A549 (cell line): ENCODE data around the gene DNASE1L2. TPM values are rescaled to one million over a fixed set of nuclear protein-coding genes. Genes with fewer than 3 reads are reported as not detected.

Experiments used
- ATAC-seq, 2 experiments: fragments of 200-7000 bp in 1 of 2; fragments of >200 bp in 1 of 2; cut with Nextera tagmentation in 1 of 2; cut with Tn5 transposase in 1 of 2; 3 replicates each; pipeline versions ENCODE4 v1.8.0 to v1.9.1; 2018 to 2020; ENCODE audit warnings: mild to moderate bottlenecking in 1 of 2, moderate library complexity in 1 of 2
- CTCF ChIA-PET: fragments of 300-600 bp; sonication (Branson Sonifier 250); formaldehyde crosslinking; extraction: SDS; loops from one replicate; lab custom pipeline; 2021; ENCODE audit warnings: antibody characterized with exemption, inconsistent platforms; lab: Yijun Ruan, JAX
- POLR2A ChIA-PET: fragments of 350-600 bp; formaldehyde crosslinking; extraction: SDS; loops from one replicate; lab custom pipeline; 2021; ENCODE audit warnings: antibody characterized with exemption, inconsistent platforms; lab: Yijun Ruan, JAX
- DNase-seq, 2 experiments: peaks; one replicate each; pipeline versions ENCODE4 v3.0.0 to v3.0.0-alpha.2; 2011 to 2016; ENCODE audit warnings: low read depth in 1 of 2, low spot score in 1 of 2
- FAIRE-seq: peaks from 2 replicates; lab custom pipeline; 2011; peaks lifted over from hg19 to GRCh38; lab: Jason Lieb, UNC
- H3K27ac ChIP-seq, 2 experiments: fragments of >200 bp; sonication (Bioruptor Twin); formaldehyde crosslinking; 3 replicates each; pipeline ENCODE4 v1.5.1; 2016 to 2017
- H3K4me1 ChIP-seq: fragments of >200 bp; sonication (Bioruptor Twin); formaldehyde crosslinking; 3 replicates; pipeline ENCODE4 v1.6.1; 2016
- H3K4me2 ChIP-seq: fragments of >200 bp; sonication (Bioruptor Twin); formaldehyde crosslinking; 3 replicates; pipeline ENCODE4 v1.6.1; 2016
- H3K4me3 ChIP-seq: fragments of >200 bp; sonication (Bioruptor Twin); formaldehyde crosslinking; 3 replicates; pipeline ENCODE4 v1.5.1; 2016
- H3K9me3 ChIP-seq: fragments of >200 bp; sonication (Bioruptor Twin); formaldehyde crosslinking; 3 replicates; pipeline ENCODE4 v1.6.1; 2016
- ATOH8 ChIP-seq: fragments of 250-450 bp; sonication (Bioruptor Pico); IDR thresholded peaks from 2 replicates; pipeline ENCODE4 v1.5.0; 2020; ENCODE audit warnings: low read depth, mild to moderate bottlenecking, moderate library complexity
- CHD4 ChIP-seq: fragments of 200-600 bp; sonication (generic); IDR thresholded peaks from 2 replicates; pipeline ENCODE4 v1.6.1; 2016; ENCODE audit warnings: antibody characterized with exemption, mild to moderate bottlenecking, borderline replicate concordance
- E2F6 ChIP-seq: IDR thresholded peaks from 2 replicates; pipeline ENCODE4 v1.6.1; 2012; ENCODE audit warnings: low read depth, borderline replicate concordance
- EHMT2 ChIP-seq: fragments of 200-600 bp; sonication (generic); IDR thresholded peaks from 2 replicates; pipeline ENCODE4 v1.6.1; 2016; ENCODE audit warnings: antibody characterized with exemption, low read depth, mild to moderate bottlenecking, moderate library complexity
- HDAC2 ChIP-seq: fragments of 200-600 bp; sonication (generic); IDR thresholded peaks from 2 replicates; pipeline ENCODE4 v1.6.1; 2016
- KDM1A ChIP-seq: fragments of 200-600 bp; sonication (generic); IDR thresholded peaks from 2 replicates; pipeline ENCODE4 v1.6.1; 2016; ENCODE audit warnings: low read depth, mild to moderate bottlenecking
- MAZ ChIP-seq: fragments of 150-350 bp; IDR thresholded peaks from 2 replicates; pipeline ENCODE4 v1.6.1; 2014; ENCODE audit warnings: antibody characterized with exemption, low read depth, low read length, borderline replicate concordance
- MYC ChIP-seq: IDR thresholded peaks from 2 replicates; pipeline ENCODE4 v1.6.1; 2012; ENCODE audit warnings: mild to moderate bottlenecking, inconsistent platforms, low read length, improper control_type of control experiment, borderline replicate concordance
- POLR2A ChIP-seq: IDR thresholded peaks from 2 replicates; pipeline ENCODE4 v1.6.1; 2012; ENCODE audit warnings: mild to moderate bottlenecking, low read length
- RCOR1 ChIP-seq: fragments of 150-350 bp; IDR thresholded peaks from 2 replicates; pipeline ENCODE4 v1.6.1; 2014; ENCODE audit warnings: antibody characterized with exemption, low read length, low read depth
- USF2 ChIP-seq: fragments of 450-650 bp; IDR thresholded peaks from 2 replicates; pipeline ENCODE4 v1.6.1; 2014; ENCODE audit warnings: antibody characterized with exemption
- whole genome bisulfite sequencing: methylation state at CpG from one replicate; pipeline ENCODE4 v1.1.6; 2017; ENCODE audit errors: missing lambda C conversion rate; 5-methylcytosine and 5-hydroxymethylcytosine counted together
- polyA plus RNA-seq, 4 experiments: library from polyadenylated mRNA; depleted of rRNA in 3 of 4; stranded (reverse); fragments of >200 nt; fragmentation: RNase III in 1 of 4; extraction: RNeasy Plus Mini Kit Qiagen cat#74134 plus additional on column Dnase treatment in 1 of 4; gene quantifications; 2 replicates in 3 of 4; 3 replicates in 1 of 4; pipeline ENCODE4 v1.2.3, GENCODE V29; 2011 to 2017
- small RNA-seq, 6 experiments: library from RNA; depleted of rRNA; stranded (forward); fragments of <200 nt; gene quantifications; one replicate each; pipeline ENCODE3, GENCODE V24; 2012
- TF ChIP-seq, protein P1 (sequence below): fragments of 250-450 bp; sonication (Bioruptor Pico); IDR thresholded peaks from 2 replicates; pipeline ENCODE4 v1.5.0; 2021; ENCODE audit warnings: mild to moderate bottlenecking, moderate library complexity, borderline replicate concordance
- TF ChIP-seq, protein P2 (sequence below): IDR thresholded peaks from 2 replicates; pipeline ENCODE4 v1.6.1; 2012

Gene DNASE1L2
- polyA plus RNA-seq, 2 of the 4 experiments (the other 2 are of a cell fraction), result 0.36 to 1.2 TPM

- POLR2A ChIA-PET, result interaction anchor here (1.0 kb wide), 1 partner anchor 93 kb away, joined by 4 read pairs; no protein-coding TSS in a partner anchor
- CTCF ChIA-PET, result interaction anchor here (0.6 to 2.3 kb wide), 3 partner anchors 52 to 159 kb away, joined by 3 to 10 read pairs (median 4); partner anchors contain the start of gene ABCA3
- 88% methylated on average over 29 of the region's 35 CpGs for WGBS
- Histone ChIP-seq H3K9me3 (no peaks in the 10 kb centered on the region), H3K4me3 (no peak overlapping the region), H3K4me1 (no peaks in the 10 kb centered on the region), H3K4me2 (no peak overlapping the region)
- DNase-seq (no peak), ATAC-seq (no peak)
- TF ChIP-seq, protein P1, sequence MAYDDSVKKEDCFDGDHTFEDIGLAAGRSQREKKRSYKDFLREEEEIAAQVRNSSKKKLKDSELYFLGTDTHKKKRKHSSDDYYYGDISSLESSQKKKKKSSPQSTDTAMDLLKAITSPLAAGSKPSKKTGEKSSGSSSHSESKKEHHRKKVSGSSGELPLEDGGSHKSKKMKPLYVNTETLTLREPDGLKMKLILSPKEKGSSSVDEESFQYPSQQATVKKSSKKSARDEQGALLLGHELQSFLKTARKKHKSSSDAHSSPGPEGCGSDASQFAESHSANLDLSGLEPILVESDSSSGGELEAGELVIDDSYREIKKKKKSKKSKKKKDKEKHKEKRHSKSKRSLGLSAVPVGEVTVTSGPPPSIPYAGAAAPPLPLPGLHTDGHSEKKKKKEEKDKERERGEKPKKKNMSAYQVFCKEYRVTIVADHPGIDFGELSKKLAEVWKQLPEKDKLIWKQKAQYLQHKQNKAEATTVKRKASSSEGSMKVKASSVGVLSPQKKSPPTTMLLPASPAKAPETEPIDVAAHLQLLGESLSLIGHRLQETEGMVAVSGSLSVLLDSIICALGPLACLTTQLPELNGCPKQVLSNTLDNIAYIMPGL (CRISPR knock-in tag), result no peak
- TF ChIP-seq HDAC2, result no peak
- TF ChIP-seq MAZ, result no peak
- TF ChIP-seq USF2, result no peak
- TF ChIP-seq CHD4, result no peak
- TF ChIP-seq EHMT2, result no peak
- no peak for TF ChIP-seq MYC
- TF ChIP-seq RCOR1, result no peak
- TF ChIP-seq, protein P2, sequence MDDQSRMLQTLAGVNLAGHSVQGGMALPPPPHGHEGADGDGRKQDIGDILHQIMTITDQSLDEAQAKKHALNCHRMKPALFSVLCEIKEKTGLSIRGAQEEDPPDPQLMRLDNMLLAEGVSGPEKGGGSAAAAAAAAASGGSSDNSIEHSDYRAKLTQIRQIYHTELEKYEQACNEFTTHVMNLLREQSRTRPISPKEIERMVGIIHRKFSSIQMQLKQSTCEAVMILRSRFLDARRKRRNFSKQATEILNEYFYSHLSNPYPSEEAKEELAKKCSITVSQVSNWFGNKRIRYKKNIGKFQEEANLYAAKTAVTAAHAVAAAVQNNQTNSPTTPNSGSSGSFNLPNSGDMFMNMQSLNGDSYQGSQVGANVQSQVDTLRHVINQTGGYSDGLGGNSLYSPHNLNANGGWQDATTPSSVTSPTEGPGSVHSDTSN, result no peak
- no peak for TF ChIP-seq E2F6
- no peak for TF ChIP-seq ATOH8 (CRISPR knock-in tag)
- no peak for TF ChIP-seq KDM1A
- TF ChIP-seq POLR2A, result no peak
- TF ChIP-seq, all 56 proteins: peak for 0
- FAIRE-seq, result no peak
- no peak overlapping the region for H3K27ac ChIP-seq
Measured at GRCh38 chr16:2287916-2288547, 51.8 kb downstream of the DNASE1L2 start.

Small RNAs within 50 kb of the gene (small RNA-seq; reads per million reads assigned to genes)
- 0 to 44.5 (median 11.0) reads per million in 6 experiments for gene MIR3677
- gene MIR4717, result 0 to 1.9 (median 0) reads per million in 6 experiments

Other genes starting within 250 kb of the DNASE1L2 start
- gene SYNGR3, start 246.5 kb upstream of the DNASE1L2 start, polyA plus RNA-seq (2011; rRNA removed), result 4.9 and 5.7 TPM in 2 replicates
- 4.1 to 5.0 TPM (median 4.4 TPM) in 3 replicates for gene SYNGR3, start 246.5 kb upstream of the DNASE1L2 start, polyA plus RNA-seq (2017; fragmentation: RNase III; extraction: RNeasy Plus Mini Kit Qiagen cat#74134 plus additional on column Dnase treatment)
- 15.3 and 17.7 TPM in 2 replicates for gene ZNF598, start 226.6 kb upstream of the DNASE1L2 start, polyA plus RNA-seq (2011; rRNA removed)
- 32.7 to 35.0 TPM (median 33.8 TPM) in 3 replicates for gene ZNF598, start 226.6 kb upstream of the DNASE1L2 start, polyA plus RNA-seq (2017; fragmentation: RNase III; extraction: RNeasy Plus Mini Kit Qiagen cat#74134 plus additional on column Dnase treatment)
- 0.13 and 0.26 TPM in 2 replicates for gene NPW, start 216.7 kb upstream of the DNASE1L2 start, polyA plus RNA-seq (2011; rRNA removed)
- gene NPW, start 216.7 kb upstream of the DNASE1L2 start, polyA plus RNA-seq (2017; fragmentation: RNase III; extraction: RNeasy Plus Mini Kit Qiagen cat#74134 plus additional on column Dnase treatment), result 1.0 to 1.6 TPM (median 1.2 TPM) in 3 replicates
- gene NHERF2, start 209.5 kb upstream of the DNASE1L2 start, polyA plus RNA-seq (2011; rRNA removed), result 33.1 and 35.0 TPM in 2 replicates
- 27.3 to 32.3 TPM (median 31.0 TPM) in 3 replicates for gene NHERF2, start 209.5 kb upstream of the DNASE1L2 start, polyA plus RNA-seq (2017; fragmentation: RNase III; extraction: RNeasy Plus Mini Kit Qiagen cat#74134 plus additional on column Dnase treatment)
- 28.8 and 34.8 TPM in 2 replicates for gene NTHL1, start 188.6 kb upstream of the DNASE1L2 start, polyA plus RNA-seq (2011; rRNA removed)
- gene NTHL1, start 188.6 kb upstream of the DNASE1L2 start, polyA plus RNA-seq (2017; fragmentation: RNase III; extraction: RNeasy Plus Mini Kit Qiagen cat#74134 plus additional on column Dnase treatment), result 41.4 to 42.3 TPM (median 42.1 TPM) in 3 replicates
- 32.6 and 41.7 TPM in 2 replicates for gene TSC2, start 188.5 kb upstream of the DNASE1L2 start, polyA plus RNA-seq (2011; rRNA removed)
- gene TSC2, start 188.5 kb upstream of the DNASE1L2 start, polyA plus RNA-seq (2017; fragmentation: RNase III; extraction: RNeasy Plus Mini Kit Qiagen cat#74134 plus additional on column Dnase treatment), result 42.0 to 47.3 TPM (median 45.1 TPM) in 3 replicates
- 11.5 and 17.3 TPM in 2 replicates for gene PKD1, start 100.5 kb upstream of the DNASE1L2 start, polyA plus RNA-seq (2011; rRNA removed)
- 38.4 to 39.7 TPM (median 39.2 TPM) in 3 replicates for gene PKD1, start 100.5 kb upstream of the DNASE1L2 start, polyA plus RNA-seq (2017; fragmentation: RNase III; extraction: RNeasy Plus Mini Kit Qiagen cat#74134 plus additional on column Dnase treatment)
- 6.7 and 7.5 TPM in 2 replicates for gene RAB26, start 87.8 kb upstream of the DNASE1L2 start, polyA plus RNA-seq (2011; rRNA removed)
- gene RAB26, start 87.8 kb upstream of the DNASE1L2 start, polyA plus RNA-seq (2017; fragmentation: RNase III; extraction: RNeasy Plus Mini Kit Qiagen cat#74134 plus additional on column Dnase treatment), result 5.7 to 7.3 TPM (median 6.7 TPM) in 3 replicates
- gene TRAF7, start 80.7 kb upstream of the DNASE1L2 start, polyA plus RNA-seq (2011; rRNA removed), result 31.9 and 32.0 TPM in 2 replicates
- gene TRAF7, start 80.7 kb upstream of the DNASE1L2 start, polyA plus RNA-seq (2017; fragmentation: RNase III; extraction: RNeasy Plus Mini Kit Qiagen cat#74134 plus additional on column Dnase treatment), result 47.6 to 50.0 TPM (median 48.1 TPM) in 3 replicates
- gene CASKIN1, start 39.8 kb upstream of the DNASE1L2 start, polyA plus RNA-seq (2011; rRNA removed), result 0.13 and 0.27 TPM in 2 replicates
- gene CASKIN1, start 39.8 kb upstream of the DNASE1L2 start, polyA plus RNA-seq (2017; fragmentation: RNase III; extraction: RNeasy Plus Mini Kit Qiagen cat#74134 plus additional on column Dnase treatment), result 0.72 to 1.0 TPM (median 0.87 TPM) in 3 replicates
- gene MLST8, start 31.0 kb upstream of the DNASE1L2 start, polyA plus RNA-seq (2011; rRNA removed), result 46.8 and 49.5 TPM in 2 replicates
- 48.4 to 53.9 TPM (median 50.4 TPM) in 3 replicates for gene MLST8, start 31.0 kb upstream of the DNASE1L2 start, polyA plus RNA-seq (2017; fragmentation: RNase III; extraction: RNeasy Plus Mini Kit Qiagen cat#74134 plus additional on column Dnase treatment)
- gene BRICD5, start 25.6 kb upstream of the DNASE1L2 start, polyA plus RNA-seq (2011; rRNA removed), result 2.0 and 3.1 TPM in 2 replicates
- 7.4 to 11.6 TPM (median 9.1 TPM) in 3 replicates for gene BRICD5, start 25.6 kb upstream of the DNASE1L2 start, polyA plus RNA-seq (2017; fragmentation: RNase III; extraction: RNeasy Plus Mini Kit Qiagen cat#74134 plus additional on column Dnase treatment)
- 13.9 and 15.0 TPM in 2 replicates for gene PGP, start 21.6 kb upstream of the DNASE1L2 start, polyA plus RNA-seq (2011; rRNA removed)
- gene PGP, start 21.6 kb upstream of the DNASE1L2 start, polyA plus RNA-seq (2017; fragmentation: RNase III; extraction: RNeasy Plus Mini Kit Qiagen cat#74134 plus additional on column Dnase treatment), result 27.7 to 33.7 TPM (median 31.9 TPM) in 3 replicates
- gene E4F1, start 12.9 kb upstream of the DNASE1L2 start, polyA plus RNA-seq (2011; rRNA removed), result 10.4 and 11.0 TPM in 2 replicates
- gene E4F1, start 12.9 kb upstream of the DNASE1L2 start, polyA plus RNA-seq (2017; fragmentation: RNase III; extraction: RNeasy Plus Mini Kit Qiagen cat#74134 plus additional on column Dnase treatment), result 22.0 to 24.4 TPM (median 23.3 TPM) in 3 replicates
- gene ECI1, start 15.1 kb downstream of the DNASE1L2 start, polyA plus RNA-seq (2011; rRNA removed), result 41.8 and 47.9 TPM in 2 replicates
- 40.9 to 41.9 TPM (median 41.5 TPM) in 3 replicates for gene ECI1, start 15.1 kb downstream of the DNASE1L2 start, polyA plus RNA-seq (2017; fragmentation: RNase III; extraction: RNeasy Plus Mini Kit Qiagen cat#74134 plus additional on column Dnase treatment)
- 163 and 183 TPM in 2 replicates for gene RNPS1, start 31.7 kb downstream of the DNASE1L2 start, polyA plus RNA-seq (2011; rRNA removed)
- gene RNPS1, start 31.7 kb downstream of the DNASE1L2 start, polyA plus RNA-seq (2017; fragmentation: RNase III; extraction: RNeasy Plus Mini Kit Qiagen cat#74134 plus additional on column Dnase treatment), result 197 to 206 TPM (median 200 TPM) in 3 replicates
- gene ABCA3, start 104.3 kb downstream of the DNASE1L2 start, polyA plus RNA-seq (2011; rRNA removed), result 6.4 and 7.6 TPM in 2 replicates
- 8.6 to 10.7 TPM (median 9.9 TPM) in 3 replicates for gene ABCA3, start 104.3 kb downstream of the DNASE1L2 start, polyA plus RNA-seq (2017; fragmentation: RNase III; extraction: RNeasy Plus Mini Kit Qiagen cat#74134 plus additional on column Dnase treatment)
- gene CCNF, start 193.0 kb downstream of the DNASE1L2 start, polyA plus RNA-seq (2011; rRNA removed), result 6.5 and 8.0 TPM in 2 replicates
- gene CCNF, start 193.0 kb downstream of the DNASE1L2 start, polyA plus RNA-seq (2017; fragmentation: RNase III; extraction: RNeasy Plus Mini Kit Qiagen cat#74134 plus additional on column Dnase treatment), result 13.4 to 15.1 TPM (median 14.4 TPM) in 3 replicates
- 9.5 and 9.6 TPM in 2 replicates for gene TEDC2, start 223.7 kb downstream of the DNASE1L2 start, polyA plus RNA-seq (2011; rRNA removed)
- 20.7 to 22.6 TPM (median 22.2 TPM) in 3 replicates for gene TEDC2, start 223.7 kb downstream of the DNASE1L2 start, polyA plus RNA-seq (2017; fragmentation: RNase III; extraction: RNeasy Plus Mini Kit Qiagen cat#74134 plus additional on column Dnase treatment)
- not detected in 2 replicates for gene NTN3, start 234.9 kb downstream of the DNASE1L2 start, polyA plus RNA-seq (2011; rRNA removed)
- gene NTN3, start 234.9 kb downstream of the DNASE1L2 start, polyA plus RNA-seq (2017; fragmentation: RNase III; extraction: RNeasy Plus Mini Kit Qiagen cat#74134 plus additional on column Dnase treatment), result 0.04 TPM in 1 of 3 replicates, not detected in the others
- gene TBC1D24, start 238.7 kb downstream of the DNASE1L2 start, polyA plus RNA-seq (2011; rRNA removed), result 4.0 and 4.2 TPM in 2 replicates
- 5.9 to 7.3 TPM (median 6.3 TPM) in 3 replicates for gene TBC1D24, start 238.7 kb downstream of the DNASE1L2 start, polyA plus RNA-seq (2017; fragmentation: RNase III; extraction: RNeasy Plus Mini Kit Qiagen cat#74134 plus additional on column Dnase treatment)